Measurements from ENCODE around the gene B3GAT1. TPM values are rescaled to one million over a fixed set of nuclear protein-coding genes. Genes with fewer than 3 reads are reported as not detected.

B3GAT1 gene
- total RNA-seq = under 1 TPM; 0.40 to 0.49 TPM
- under 1 TPM; 0.03 to 0.14 TPM for polyA plus RNA-seq
- long read RNA-seq, donor 1 = 0 reads
- long read RNA-seq, donor 2 = 0 reads
- long read RNA-seq, donor 3 = 0 reads
- long read RNA-seq, donor 4 = 0 reads
- long read RNA-seq, donor 5 = 0 reads

- 1 to 2% methylated on average over 36 to 90 of the region's 94 CpGs for WGBS, 2 donors
- TF ChIP-seq CTCF (IDR thresholded peaks at IDR 0.05; ENCODE audit: control extremely low read depth, extremely low read depth) = no peak
- H3K36me3 ChIP-seq (ENCODE audit: control insufficient read depth in 4 of 4, insufficient read depth in 4 of 4, low read length in 4 of 4) = no peaks in the 10 kb centered on the region
- H3K4me1 ChIP-seq (ENCODE audit: control insufficient read depth in 5 of 5, insufficient read depth in 5 of 5, low read length in 5 of 5) = peaks cover 0 to 6% (median 0%) of the 10 kb centered on the region in 5 donors
- ATAC-seq (ENCODE audit: insufficient read depth, low FRiP score) (no peak), DNase-seq (peak; percentile 36 to 62 (median 58))
- H3K27ac ChIP-seq (ENCODE audit: low read depth in 1 of 2, low read length in 1 of 2) = no peak within 1 kb of the TSS
- H3K9ac ChIP-seq (ENCODE audit: insufficient read depth in 1 of 2, low read length in 2 of 2) = no peak within 1 kb of the TSS
- peaks cover 4 to 66% (median 40%) of the 10 kb centered on the region in 3 donors for H3K27me3 ChIP-seq (ENCODE audit: control insufficient read depth in 3 of 3, insufficient read depth in 3 of 3, low read length in 2 of 3)
- peaks cover 0 to 5% (median 0%) of the 10 kb centered on the region in 4 donors for H3K9me3 ChIP-seq (ENCODE audit: control insufficient read depth in 4 of 4, insufficient read depth in 3 of 4, low read length in 3 of 4)
- H3K4me3 ChIP-seq = peak within 1 kb of the TSS; percentile 3
These were observed at the start of gene B3GAT1 for GRCh38 chr11:134412203-134413042. Gene B3GAT1 (minus strand): TSS chr11:134412242. CDS start chr11:134387659, 24,583 bp downstream.

GRCh38 chr11:134461621-134462020 lies 49.6 kb upstream of the B3GAT1 start:
- no peak overlapping the region for H3K9ac ChIP-seq (ENCODE audit: insufficient read depth in 1 of 2, low read length in 2 of 2)
- peaks cover 0 to 10% (median 4%) of the 10 kb centered on the region in 3 donors for H3K27me3 ChIP-seq (ENCODE audit: control insufficient read depth in 3 of 3, insufficient read depth in 3 of 3, low read length in 2 of 3)
- no peak for TF ChIP-seq CTCF (IDR thresholded peaks at IDR 0.05; ENCODE audit: control extremely low read depth, extremely low read depth)
- DNase-seq = no peak
- H3K27ac ChIP-seq (ENCODE audit: low read depth in 1 of 2, low read length in 1 of 2) = no peak overlapping the region
- 64 to 95% methylated on average over 1 of the region's 1 CpG for WGBS, 2 donors
- ATAC-seq (ENCODE audit: insufficient read depth, low FRiP score) = no peak
- H3K36me3 ChIP-seq (ENCODE audit: control insufficient read depth in 4 of 4, insufficient read depth in 4 of 4, low read length in 4 of 4) = no peaks in the 10 kb centered on the region
- peaks cover 0 to 2% (median 0%) of the 10 kb centered on the region in 5 donors for H3K4me1 ChIP-seq (ENCODE audit: control insufficient read depth in 5 of 5, insufficient read depth in 5 of 5, low read length in 5 of 5)
- no peak overlapping the region for H3K4me3 ChIP-seq
- H3K9me3 ChIP-seq (ENCODE audit: control insufficient read depth in 4 of 4, insufficient read depth in 3 of 4, low read length in 3 of 4) = peaks cover 0 to 19% (median 6%) of the 10 kb centered on the region in 4 donors

GRCh38 chr11:134460881-134461280 lies 48.8 kb upstream of the B3GAT1 start:
- Histone ChIP-seq H3K4me1 (ENCODE audit: control insufficient read depth in 5 of 5, insufficient read depth in 5 of 5, low read length in 5 of 5) (no peaks in the 10 kb centered on the region), H3K9me3 (ENCODE audit: control insufficient read depth in 4 of 4, insufficient read depth in 3 of 4, low read length in 3 of 4) (peaks cover 0 to 22% (median 7%) of the 10 kb centered on the region in 4 donors), H3K36me3 (ENCODE audit: control insufficient read depth in 4 of 4, insufficient read depth in 4 of 4, low read length in 4 of 4) (no peaks in the 10 kb centered on the region), H3K9ac (ENCODE audit: insufficient read depth in 1 of 2, low read length in 2 of 2) (no peak overlapping the region), H3K27me3 (ENCODE audit: control insufficient read depth in 3 of 3, insufficient read depth in 3 of 3, low read length in 2 of 3) (peaks cover 0 to 6% (median 4%) of the 10 kb centered on the region in 3 donors), H3K27ac (ENCODE audit: low read depth in 1 of 2, low read length in 1 of 2) (no peak overlapping the region), H3K4me3 (no peak overlapping the region)
- no peak for DNase-seq
- no peak for ATAC-seq (ENCODE audit: insufficient read depth, low FRiP score)
- TF ChIP-seq CTCF (IDR thresholded peaks at IDR 0.05; ENCODE audit: control extremely low read depth, extremely low read depth) = no peak
- WGBS, 2 donors = 74 to 85% methylated on average over 3 of the region's 3 CpGs
